Measurements from ENCODE around the gene CA12.
"Not testable (repeated sequence)": the region's sequence is repeated elsewhere in the genome, so short reads cannot be mapped to it uniquely, and the experiment has no call there.

CA12 gene

DNA sequence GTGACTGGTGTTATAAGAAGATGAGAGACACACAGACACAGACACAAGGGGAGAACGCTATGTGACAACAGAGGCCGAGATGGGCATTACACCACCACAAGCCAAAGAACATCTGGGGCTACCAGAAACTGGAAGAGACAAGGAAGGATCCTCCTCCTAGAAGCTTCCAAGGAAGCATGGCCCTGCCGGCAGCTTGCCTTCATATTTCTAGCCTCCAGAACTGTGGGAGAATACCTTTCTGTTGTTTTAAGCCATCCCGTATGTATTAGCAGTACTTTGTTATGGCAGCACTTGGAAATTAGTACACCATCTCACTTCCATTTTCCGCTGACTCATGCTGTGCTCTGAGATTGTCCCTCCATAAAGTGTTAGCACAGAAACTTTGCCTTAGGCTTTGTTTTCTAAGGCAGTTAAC, 38.7 kb upstream of the CA12 start:
- H3K9ac ChIP-seq (ENCODE audit: low read depth, low read length, poor library complexity, severe bottlenecking) = no peak overlapping the region
- H3K4me3 ChIP-seq (ENCODE audit: low read length, poor library complexity, severe bottlenecking) = no peak overlapping the region
- no peaks in the 10 kb centered on the region for H3K9me2 ChIP-seq (replicated peaks; ENCODE audit: low read depth, low read length)
- no peaks in the 10 kb centered on the region for H3K9me3 ChIP-seq (ENCODE audit: insufficient read depth, low read depth, low read length)
- H3K79me2 ChIP-seq (ENCODE audit: insufficient read depth, low read length) = no peaks in the 10 kb centered on the region
- TF ChIP-seq, protein P1, sequence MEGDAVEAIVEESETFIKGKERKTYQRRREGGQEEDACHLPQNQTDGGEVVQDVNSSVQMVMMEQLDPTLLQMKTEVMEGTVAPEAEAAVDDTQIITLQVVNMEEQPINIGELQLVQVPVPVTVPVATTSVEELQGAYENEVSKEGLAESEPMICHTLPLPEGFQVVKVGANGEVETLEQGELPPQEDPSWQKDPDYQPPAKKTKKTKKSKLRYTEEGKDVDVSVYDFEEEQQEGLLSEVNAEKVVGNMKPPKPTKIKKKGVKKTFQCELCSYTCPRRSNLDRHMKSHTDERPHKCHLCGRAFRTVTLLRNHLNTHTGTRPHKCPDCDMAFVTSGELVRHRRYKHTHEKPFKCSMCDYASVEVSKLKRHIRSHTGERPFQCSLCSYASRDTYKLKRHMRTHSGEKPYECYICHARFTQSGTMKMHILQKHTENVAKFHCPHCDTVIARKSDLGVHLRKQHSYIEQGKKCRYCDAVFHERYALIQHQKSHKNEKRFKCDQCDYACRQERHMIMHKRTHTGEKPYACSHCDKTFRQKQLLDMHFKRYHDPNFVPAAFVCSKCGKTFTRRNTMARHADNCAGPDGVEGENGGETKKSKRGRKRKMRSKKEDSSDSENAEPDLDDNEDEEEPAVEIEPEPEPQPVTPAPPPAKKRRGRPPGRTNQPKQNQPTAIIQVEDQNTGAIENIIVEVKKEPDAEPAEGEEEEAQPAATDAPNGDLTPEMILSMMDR (conservative IDR thresholded peaks at IDR 0.05; ENCODE audit: low read length) = peak; percentile 28; the same call in 1 of the 2 replicates
- TF ChIP-seq EZH2phosphoT487 (IDR thresholded peaks at IDR 0.05; ENCODE audit: borderline replicate concordance) = no peak
- H3K27me3 ChIP-seq (ENCODE audit: insufficient read depth, low read length, poor library complexity, severe bottlenecking) = no peaks in the 10 kb centered on the region
- no peaks in the 10 kb centered on the region for H3F3A ChIP-seq (ENCODE audit: low read depth)
- no peaks in the 10 kb centered on the region for H3K36me3 ChIP-seq (ENCODE audit: insufficient read depth, low read length)
- H3K4me1 ChIP-seq (ENCODE audit: insufficient read depth, low read length, poor library complexity, severe bottlenecking) = peaks cover 5% of the 10 kb centered on the region
- H4K20me1 ChIP-seq (ENCODE audit: insufficient read depth, low read length, poor library complexity, severe bottlenecking) = no peaks in the 10 kb centered on the region
- H2AFZ ChIP-seq (ENCODE audit: low read length) = peak overlapping the region; percentile 78
- no peak overlapping the region for H3K4me2 ChIP-seq (ENCODE audit: low read depth, low read length, poor library complexity, severe bottlenecking)

DNA sequence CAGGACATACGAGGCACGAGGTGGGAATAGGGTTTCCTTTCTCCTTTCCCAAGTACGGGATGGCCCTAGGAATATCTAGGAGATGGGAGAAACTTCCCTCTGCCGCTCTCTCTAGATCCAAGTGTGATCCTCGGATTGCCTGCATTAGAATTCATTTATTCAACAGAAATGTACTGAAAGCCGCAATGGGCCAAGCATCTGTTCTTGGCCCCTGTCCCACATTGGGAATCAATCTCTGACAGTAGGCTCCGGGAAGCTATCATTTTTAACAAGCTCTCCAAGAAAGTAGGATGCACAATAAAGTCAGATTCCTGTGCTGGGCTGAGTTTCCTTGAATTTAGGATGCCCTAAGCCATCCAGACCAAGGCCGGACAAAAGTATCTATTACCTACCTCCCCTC, 37.2 kb upstream of the CA12 start:
- Histone ChIP-seq H4K20me1 (ENCODE audit: insufficient read depth, low read length, poor library complexity, severe bottlenecking) (no peaks in the 10 kb centered on the region), H3K9ac (ENCODE audit: low read depth, low read length, poor library complexity, severe bottlenecking) (no peak overlapping the region), H3K27me3 (ENCODE audit: insufficient read depth, low read length, poor library complexity, severe bottlenecking) (no peaks in the 10 kb centered on the region), H3K79me2 (ENCODE audit: insufficient read depth, low read length) (no peaks in the 10 kb centered on the region), H3F3A (ENCODE audit: low read depth) (no peaks in the 10 kb centered on the region), H3K4me1 (ENCODE audit: insufficient read depth, low read length, poor library complexity, severe bottlenecking) (peaks cover 5% of the 10 kb centered on the region), H2AFZ (ENCODE audit: low read length) (no peak overlapping the region), H3K36me3 (ENCODE audit: insufficient read depth, low read length) (no peaks in the 10 kb centered on the region), H3K4me3 (ENCODE audit: low read length, poor library complexity, severe bottlenecking) (no peak overlapping the region), H3K9me2 (replicated peaks; ENCODE audit: low read depth, low read length) (no peaks in the 10 kb centered on the region), H3K9me3 (ENCODE audit: insufficient read depth, low read depth, low read length) (no peaks in the 10 kb centered on the region), H3K4me2 (ENCODE audit: low read depth, low read length, poor library complexity, severe bottlenecking) (no peak overlapping the region)
- TF ChIP-seq EZH2phosphoT487 (IDR thresholded peaks at IDR 0.05; ENCODE audit: borderline replicate concordance) = no peak
- TF ChIP-seq, protein P1 (conservative IDR thresholded peaks at IDR 0.05; ENCODE audit: low read length) = no peak

DNA sequence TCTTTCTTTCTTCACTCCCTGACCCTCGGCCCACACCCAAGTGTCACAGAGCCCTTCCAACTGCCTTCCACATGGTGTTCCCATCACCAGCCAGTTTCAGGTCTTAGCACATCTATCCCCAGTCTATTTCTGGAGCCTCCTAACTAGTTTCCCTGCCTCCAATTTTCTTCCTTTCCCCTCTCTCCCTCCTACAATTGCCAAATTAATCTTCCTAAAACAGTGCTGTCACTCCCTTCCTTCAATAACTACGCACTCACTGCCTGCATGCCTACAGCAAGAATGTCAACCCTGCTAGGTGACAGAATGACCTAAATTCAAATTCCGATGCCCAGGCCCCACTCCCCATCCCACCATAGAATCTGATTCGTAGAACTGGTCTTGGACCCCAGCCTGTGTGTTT, 36.1 kb upstream of the CA12 start:
- Histone ChIP-seq H3K9me3 (ENCODE audit: insufficient read depth, low read depth, low read length) (no peaks in the 10 kb centered on the region), H3K36me3 (ENCODE audit: insufficient read depth, low read length) (no peaks in the 10 kb centered on the region), H4K20me1 (ENCODE audit: insufficient read depth, low read length, poor library complexity, severe bottlenecking) (no peaks in the 10 kb centered on the region), H2AFZ (ENCODE audit: low read length) (no peak overlapping the region), H3K27me3 (ENCODE audit: insufficient read depth, low read length, poor library complexity, severe bottlenecking) (no peaks in the 10 kb centered on the region), H3K4me1 (ENCODE audit: insufficient read depth, low read length, poor library complexity, severe bottlenecking) (peaks cover 5% of the 10 kb centered on the region), H3K9me2 (replicated peaks; ENCODE audit: low read depth, low read length) (no peaks in the 10 kb centered on the region), H3K4me3 (ENCODE audit: low read length, poor library complexity, severe bottlenecking) (no peak overlapping the region), H3K79me2 (ENCODE audit: insufficient read depth, low read length) (no peaks in the 10 kb centered on the region), H3K4me2 (ENCODE audit: low read depth, low read length, poor library complexity, severe bottlenecking) (no peak overlapping the region), H3F3A (ENCODE audit: low read depth) (no peaks in the 10 kb centered on the region), H3K9ac (ENCODE audit: low read depth, low read length, poor library complexity, severe bottlenecking) (no peak overlapping the region)
- TF ChIP-seq EZH2phosphoT487 (IDR thresholded peaks at IDR 0.05; ENCODE audit: borderline replicate concordance) = no peak
- TF ChIP-seq, protein P1 (conservative IDR thresholded peaks at IDR 0.05; ENCODE audit: low read length) = no peak

DNA sequence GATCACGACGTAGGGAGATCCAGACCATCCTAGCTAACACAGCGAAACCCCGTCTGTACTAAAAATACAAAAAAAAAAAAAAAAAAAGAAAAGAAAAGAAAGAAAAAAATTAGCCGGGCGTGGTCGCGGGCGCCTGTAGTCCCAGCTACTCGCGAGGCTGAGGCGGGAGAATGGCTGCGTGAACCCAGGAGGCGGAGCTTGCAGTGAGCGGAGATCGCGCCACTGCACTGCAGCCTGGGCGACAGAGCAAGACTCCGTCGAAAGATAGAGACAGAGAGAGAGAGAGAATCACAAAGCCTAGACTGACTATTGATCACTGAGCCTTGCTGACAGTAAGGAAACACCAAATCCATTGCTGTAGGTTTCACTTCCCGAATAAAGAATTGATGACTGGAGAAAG, 35.6 kb upstream of the CA12 start:
- H3K9ac ChIP-seq (ENCODE audit: low read depth, low read length, poor library complexity, severe bottlenecking); H3K4me2 ChIP-seq (ENCODE audit: low read depth, low read length, poor library complexity, severe bottlenecking); H3K4me1 ChIP-seq (ENCODE audit: insufficient read depth, low read length, poor library complexity, severe bottlenecking); H3K27me3 ChIP-seq (ENCODE audit: insufficient read depth, low read length, poor library complexity, severe bottlenecking); H4K20me1 ChIP-seq (ENCODE audit: insufficient read depth, low read length, poor library complexity, severe bottlenecking); H3K36me3 ChIP-seq (ENCODE audit: insufficient read depth, low read length); H3K9me3 ChIP-seq (ENCODE audit: insufficient read depth, low read depth, low read length); H3F3A ChIP-seq (ENCODE audit: low read depth); H3K9me2 ChIP-seq (replicated peaks; ENCODE audit: low read depth, low read length); H2AFZ ChIP-seq (ENCODE audit: low read length); H3K79me2 ChIP-seq (ENCODE audit: insufficient read depth, low read length); H3K4me3 ChIP-seq (ENCODE audit: low read length, poor library complexity, severe bottlenecking): not testable (repeated sequence)
